Subcutaneous adipose tissue (tissue), 4 donors: ENCODE data around the gene TM4SF18. TPM values are rescaled to one million over a fixed set of nuclear protein-coding genes. Genes with fewer than 3 reads are reported as not detected.

ENCODE experiments used
- total RNA-seq, 4 donors: library from RNA; depleted of rRNA; stranded (reverse); fragments of >200 nt; gene quantifications; one replicate each; pipeline ENCODE4 v1.1.0, GENCODE V29; 2016
- TF ChIP-seq, protein P1 (sequence below): fragments of 450-650 bp; IDR thresholded peaks from one replicate; pipeline ENCODE4 v1.5.1; 2016; ENCODE audit warnings: low read depth, mild to moderate bottlenecking, control low read depth, antibody characterized with exemption, moderate library complexity

TM4SF18 gene, protein sequence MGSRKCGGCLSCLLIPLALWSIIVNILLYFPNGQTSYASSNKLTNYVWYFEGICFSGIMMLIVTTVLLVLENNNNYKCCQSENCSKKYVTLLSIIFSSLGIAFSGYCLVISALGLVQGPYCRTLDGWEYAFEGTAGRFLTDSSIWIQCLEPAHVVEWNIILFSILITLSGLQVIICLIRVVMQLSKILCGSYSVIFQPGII
- 10 to 100 TPM in 2 of 4 donors, 1 to 10 TPM in 2; 4.4 to 30.0 (median 13.3) TPM for total RNA-seq

DNA sequence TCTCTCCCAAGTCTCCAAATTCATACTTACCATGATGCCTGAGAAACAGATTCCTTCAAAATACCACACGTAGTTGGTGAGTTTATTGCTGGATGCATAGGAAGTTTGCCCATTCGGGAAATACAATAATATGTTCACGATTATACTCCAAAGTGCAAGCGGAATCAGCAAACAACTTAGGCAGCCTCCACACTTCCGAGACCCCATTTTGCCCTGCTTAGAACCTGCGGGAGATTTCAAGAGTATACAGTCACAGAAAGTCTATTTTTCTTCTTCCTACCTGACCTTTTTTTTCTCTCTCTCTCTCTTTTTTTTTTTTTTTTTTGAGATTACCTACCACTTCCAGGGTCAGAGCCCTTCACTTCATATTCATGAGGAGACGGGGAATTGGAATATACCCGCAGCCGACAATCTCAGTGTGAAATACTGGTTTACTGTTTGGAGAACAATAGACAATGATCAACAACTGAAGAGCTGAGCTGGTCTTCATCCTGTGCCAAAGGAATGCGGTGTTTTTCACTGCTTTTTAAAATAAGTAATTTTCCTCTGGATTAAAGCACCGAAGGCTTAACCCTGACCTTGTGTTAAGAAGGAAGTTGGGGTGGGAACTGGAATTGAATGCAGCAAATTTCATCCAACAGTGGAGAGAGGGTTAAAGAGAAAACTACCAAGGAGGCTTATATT, at the start of gene TM4SF18:
TM4SF18 (minus strand) TSS at position 461 of the 684 bp plus-strand sequence; CDS start at position 207, 254 bp downstream.
- TF ChIP-seq, protein P1, sequence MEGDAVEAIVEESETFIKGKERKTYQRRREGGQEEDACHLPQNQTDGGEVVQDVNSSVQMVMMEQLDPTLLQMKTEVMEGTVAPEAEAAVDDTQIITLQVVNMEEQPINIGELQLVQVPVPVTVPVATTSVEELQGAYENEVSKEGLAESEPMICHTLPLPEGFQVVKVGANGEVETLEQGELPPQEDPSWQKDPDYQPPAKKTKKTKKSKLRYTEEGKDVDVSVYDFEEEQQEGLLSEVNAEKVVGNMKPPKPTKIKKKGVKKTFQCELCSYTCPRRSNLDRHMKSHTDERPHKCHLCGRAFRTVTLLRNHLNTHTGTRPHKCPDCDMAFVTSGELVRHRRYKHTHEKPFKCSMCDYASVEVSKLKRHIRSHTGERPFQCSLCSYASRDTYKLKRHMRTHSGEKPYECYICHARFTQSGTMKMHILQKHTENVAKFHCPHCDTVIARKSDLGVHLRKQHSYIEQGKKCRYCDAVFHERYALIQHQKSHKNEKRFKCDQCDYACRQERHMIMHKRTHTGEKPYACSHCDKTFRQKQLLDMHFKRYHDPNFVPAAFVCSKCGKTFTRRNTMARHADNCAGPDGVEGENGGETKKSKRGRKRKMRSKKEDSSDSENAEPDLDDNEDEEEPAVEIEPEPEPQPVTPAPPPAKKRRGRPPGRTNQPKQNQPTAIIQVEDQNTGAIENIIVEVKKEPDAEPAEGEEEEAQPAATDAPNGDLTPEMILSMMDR = no peak

DNA sequence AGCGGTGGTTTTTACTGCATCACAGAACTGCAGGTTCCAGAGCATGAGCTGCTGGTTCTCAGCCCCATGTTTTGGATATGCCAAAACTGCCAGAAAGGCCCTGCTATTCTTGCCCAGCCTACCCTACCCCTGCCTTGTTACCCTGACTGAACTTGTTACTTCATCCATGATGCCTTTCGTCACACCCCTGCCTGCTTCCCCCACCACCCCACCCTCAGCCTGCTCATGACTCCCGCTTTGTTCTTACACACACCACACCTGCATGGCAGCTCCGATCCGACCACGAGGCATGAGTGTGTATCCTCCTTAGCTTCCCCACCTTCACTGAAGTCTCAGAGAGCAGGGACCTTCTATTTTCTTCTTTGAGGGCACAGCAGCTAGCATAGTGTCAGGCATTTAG, 49.1 kb upstream of the TM4SF18 start:
- TF ChIP-seq, protein P1 = no peak

DNA sequence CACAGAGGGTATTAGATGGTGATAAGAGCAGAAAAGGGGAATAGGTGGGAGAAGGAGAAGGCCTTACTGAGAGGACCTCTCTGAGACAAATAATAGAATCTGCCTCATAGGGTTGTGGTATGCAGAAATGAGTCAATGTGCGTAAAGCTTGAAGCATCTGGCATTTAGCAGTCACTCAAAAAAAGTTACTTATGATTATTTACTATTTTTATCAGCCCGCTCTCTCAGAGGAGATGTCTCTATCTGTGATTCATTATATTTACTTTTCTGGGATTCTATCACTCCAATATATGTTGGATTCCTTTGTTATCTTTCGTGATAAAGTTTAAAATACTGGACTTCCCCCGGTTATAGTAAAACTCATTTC, 48.6 kb upstream of the TM4SF18 start:
- TF ChIP-seq, protein P1 = no peak

DNA sequence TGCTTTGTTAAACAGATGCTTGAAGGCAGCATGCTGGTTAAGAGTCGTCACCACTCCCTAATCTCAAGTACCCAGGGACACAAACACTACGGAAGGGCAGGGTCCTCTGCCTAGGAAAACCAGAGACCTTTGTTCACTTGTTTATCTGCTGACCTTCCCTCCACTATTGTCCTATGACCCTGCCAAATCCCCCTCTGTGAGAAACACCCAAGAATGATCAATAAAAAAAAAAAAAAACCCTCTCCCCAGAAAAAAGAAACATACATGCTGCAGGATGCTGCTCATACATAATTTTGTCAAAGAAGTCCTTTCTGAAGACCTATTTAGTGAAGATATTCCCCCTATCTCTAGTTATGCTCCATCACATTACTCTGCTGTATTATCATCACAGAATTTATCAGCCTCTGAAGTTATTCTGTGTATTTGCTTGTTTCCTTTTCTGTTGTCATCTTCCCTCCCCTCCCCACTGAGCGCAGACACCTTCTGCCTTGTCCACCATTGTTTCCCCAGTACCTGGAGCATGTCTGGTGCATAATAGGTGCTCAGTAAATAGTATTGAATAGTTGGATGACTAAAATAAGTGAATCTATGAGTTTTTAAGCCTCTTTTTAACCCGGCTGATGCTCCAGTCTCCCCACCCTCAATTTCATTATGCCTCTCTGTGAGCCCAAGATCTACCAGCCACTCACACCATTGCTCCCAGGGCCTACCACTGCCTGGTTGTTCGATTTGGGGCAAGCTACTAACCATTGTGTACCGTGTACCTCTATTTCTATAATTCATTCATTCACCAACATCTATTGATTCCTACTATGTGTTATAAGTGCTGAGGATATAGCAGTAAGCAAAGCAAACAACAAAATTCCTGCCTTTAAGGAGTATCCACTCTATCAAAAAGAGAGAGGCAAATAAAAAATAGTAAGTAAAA, 48.0 kb upstream of the TM4SF18 start:
- TF ChIP-seq, protein P1 = no peak

DNA sequence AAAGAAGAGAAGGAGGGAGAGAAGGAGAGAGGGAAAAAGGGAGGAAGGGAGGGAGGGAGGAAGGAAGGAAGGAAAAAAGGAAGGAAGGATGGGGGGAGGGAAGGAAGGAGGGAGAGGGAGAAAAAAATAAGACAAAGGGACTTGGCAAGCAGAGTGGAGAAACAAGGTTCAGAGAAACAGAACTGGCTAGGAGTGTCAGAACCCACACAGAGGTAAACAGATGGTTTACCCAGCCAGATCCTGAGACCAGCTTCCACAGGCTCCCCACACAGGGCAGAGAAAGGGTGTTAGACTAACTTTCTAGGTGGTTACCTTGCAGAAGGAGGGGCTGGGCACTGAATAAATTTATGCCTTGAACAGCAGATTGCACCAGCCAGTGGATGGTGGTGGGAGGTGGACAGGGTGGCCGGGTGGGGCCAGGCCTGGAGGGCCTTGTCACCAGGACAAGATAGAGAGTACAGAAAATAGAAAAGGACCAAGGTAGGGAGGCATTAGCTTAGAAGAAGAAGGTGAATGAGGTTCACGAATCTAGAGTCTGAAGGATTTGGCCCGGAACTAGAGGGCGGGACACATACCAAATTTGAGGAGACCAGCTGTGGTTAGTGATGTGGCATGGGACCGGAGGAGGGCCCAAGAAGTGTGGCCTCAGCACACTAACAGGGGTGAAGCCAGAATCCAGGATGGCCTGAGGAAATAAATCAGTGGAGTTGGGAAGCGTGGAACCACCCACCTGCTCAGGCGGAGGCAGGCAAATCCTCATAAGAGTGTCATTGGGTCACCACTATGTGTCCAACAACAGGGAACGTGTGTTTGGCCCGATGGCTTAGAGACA, 45.3 kb upstream of the TM4SF18 start:
- TF ChIP-seq, protein P1 = no peak

DNA sequence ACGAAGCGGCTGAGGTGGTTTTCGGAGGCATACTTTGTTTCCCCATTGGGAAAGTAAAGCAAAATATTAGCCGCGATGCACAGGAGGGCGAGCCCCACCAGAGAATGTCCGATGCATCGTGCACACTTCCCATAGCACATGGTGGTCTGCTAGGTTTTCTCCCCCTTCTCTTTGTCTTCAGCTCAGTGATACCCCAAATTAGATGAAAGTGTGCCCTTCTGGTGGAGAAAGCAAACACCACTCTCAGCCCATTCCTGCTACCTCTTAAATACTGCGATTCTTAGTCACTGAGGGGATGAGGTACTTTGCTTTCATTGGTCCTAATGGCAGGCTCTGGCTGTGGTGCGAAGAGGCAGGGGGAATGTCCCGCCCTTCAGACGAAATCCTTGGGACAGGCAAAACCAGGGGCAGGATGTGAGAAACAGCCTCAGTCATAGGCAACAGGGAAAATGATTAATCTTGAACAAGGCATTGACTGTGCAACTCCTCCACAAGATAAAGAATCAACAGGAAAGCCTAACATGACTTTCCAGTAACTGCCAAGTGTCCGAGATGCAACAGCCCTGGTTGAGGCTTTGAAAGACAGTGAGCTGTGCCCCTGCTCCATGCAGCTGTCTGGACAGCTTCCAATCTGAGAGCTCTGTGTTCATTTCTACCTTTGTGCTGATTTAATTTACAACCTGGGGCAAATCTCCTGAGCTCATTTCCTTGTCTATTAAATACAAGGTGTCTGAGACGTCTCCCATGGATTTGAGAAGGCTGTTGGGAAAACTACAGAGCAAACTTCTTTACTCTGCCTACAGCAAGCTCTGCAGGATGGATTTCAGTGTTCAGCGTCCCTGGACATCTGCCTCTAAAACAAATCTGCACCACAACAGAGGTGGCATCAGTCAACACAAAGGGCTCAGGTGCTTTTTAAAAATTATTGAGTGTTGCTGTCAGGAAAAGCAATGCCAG, 44.2 kb upstream of the TM4SF18 start, which contains the start of gene TM4SF1:
TM4SF1 (minus strand) TSS at position 242 of the 957 bp plus-strand sequence; CDS start at position 140, 102 bp downstream.
- TF ChIP-seq, protein P1 = no peak
